ENCODE measurements around the gene ARHGDIB. TPM values are rescaled to one million over a fixed set of nuclear protein-coding genes. Genes with fewer than 3 reads are reported as not detected.

The ARHGDIB gene
- 100 to 1,000 TPM; 402 to 450 TPM for total RNA-seq

- ATAC-seq (replicated peaks in 1 of 2): peak; percentile 79 to 81
- Mint-ChIP-seq H3K27ac (peak within 1 kb of the TSS; percentile 96), H3K4me1 (ENCODE audit: low read depth) (peaks cover 70% of the 10 kb centered on the region)
Observed at GRCh38 chr12:14961466-14962152, at the start of gene ARHGDIB. Gene ARHGDIB (minus strand): TSS chr12:14961601. CDS start chr12:14950712, 10,889 bp downstream.

DNA sequence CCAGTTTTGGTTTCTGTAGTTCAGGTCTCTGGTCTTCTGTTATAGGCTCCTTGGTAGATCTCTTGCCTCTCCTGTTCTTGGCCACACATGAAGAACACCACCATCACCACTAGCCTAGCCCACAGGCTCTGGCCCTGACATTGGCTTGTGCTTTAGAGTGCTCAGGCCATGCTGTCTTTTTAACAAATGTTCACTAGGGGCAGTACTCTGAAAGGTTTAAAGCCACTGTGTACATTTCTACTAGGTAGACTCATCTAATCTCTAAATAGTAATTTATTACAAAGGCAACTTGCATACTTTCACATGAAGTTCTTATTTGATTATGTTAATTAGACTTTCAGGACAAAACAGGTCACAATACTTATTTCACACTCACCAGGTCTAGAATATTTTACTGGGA lies 49.8 kb upstream of the ARHGDIB start:
- peak; percentile 41 to 43 for ATAC-seq (replicated peaks in 1 of 2)
- no peaks in the 10 kb centered on the region for H3K36me3 Mint-ChIP-seq (ENCODE audit: insufficient read depth in 2 of 2)

More at GRCh38 chr12:14961466-14962152, at the start of gene ARHGDIB:
- Mint-ChIP-seq H3K4me3 (peak within 1 kb of the TSS; percentile 99 to 100), H3K27me3 (ENCODE audit: low read depth) (no peaks in the 10 kb centered on the region), H3K36me3 (ENCODE audit: insufficient read depth in 2 of 2) (peaks cover 7 to 12% of the 10 kb centered on the region in 2 donors), H3K9me3 (peaks cover 0 to 1% of the 10 kb centered on the region in 2 donors)
- DNase-seq: peak; percentile 69 to 70

DNA sequence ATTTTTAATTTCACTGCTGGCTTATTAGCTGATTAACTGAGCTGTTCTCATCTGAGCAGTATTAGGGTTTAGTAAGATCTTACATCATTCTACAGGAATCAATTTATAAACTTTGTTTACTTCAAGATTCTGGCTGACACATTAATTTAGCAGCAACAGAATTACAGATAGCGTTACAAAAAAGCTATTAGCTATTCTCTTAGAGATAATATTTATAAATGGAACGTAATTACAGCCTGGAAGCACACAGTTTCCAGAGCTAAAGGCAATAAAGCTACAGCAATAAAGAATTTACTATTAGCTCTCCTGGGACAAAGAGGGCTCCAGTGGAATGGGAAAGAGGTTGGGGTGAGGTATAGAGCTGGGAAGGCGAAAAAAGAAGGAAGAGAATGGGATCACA lies 46.1 kb upstream of the ARHGDIB start:
- no peaks in the 10 kb centered on the region for H3K36me3 Mint-ChIP-seq (ENCODE audit: insufficient read depth in 2 of 2)
- peaks cover 19% of the 10 kb centered on the region for H3K27me3 Mint-ChIP-seq (ENCODE audit: low read depth)
- no peak overlapping the region for H3K4me3 Mint-ChIP-seq
- DNase-seq (no peak), ATAC-seq (replicated peaks in 1 of 2) (no peak)
- no peaks in the 10 kb centered on the region for H3K4me1 Mint-ChIP-seq (ENCODE audit: low read depth)
- no peaks in the 10 kb centered on the region for H3K9me3 Mint-ChIP-seq
- no peak overlapping the region for H3K27ac Mint-ChIP-seq

More for the DNA sequence above, 49.8 kb upstream of the ARHGDIB start:
- Mint-ChIP-seq H3K4me1 (ENCODE audit: low read depth) (no peaks in the 10 kb centered on the region), H3K9me3 (no peaks in the 10 kb centered on the region), H3K4me3 (no peak overlapping the region), H3K27ac (no peak overlapping the region), H3K27me3 (ENCODE audit: low read depth) (no peaks in the 10 kb centered on the region)
- no peak for DNase-seq

DNA sequence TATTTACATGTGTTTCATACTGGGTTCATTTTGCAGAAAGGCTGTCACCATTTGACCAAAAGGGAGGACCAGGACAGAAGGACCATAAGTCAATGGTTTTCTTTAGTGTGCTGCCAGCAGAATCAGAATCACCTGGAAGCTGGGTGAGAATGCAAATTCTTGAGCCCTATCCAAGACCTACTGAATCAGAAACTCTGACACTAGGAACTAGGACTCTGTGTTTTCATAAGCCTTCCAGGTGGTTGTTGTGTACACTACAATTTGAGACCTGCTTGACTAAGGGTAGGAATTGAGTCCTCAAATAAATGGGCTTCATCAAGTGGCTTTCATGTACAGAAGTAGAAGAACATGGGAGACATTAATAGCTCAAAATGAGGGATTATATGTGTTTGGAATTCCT lies 43.7 kb upstream of the ARHGDIB start:
- DNase-seq (no peak), ATAC-seq (replicated peaks in 1 of 2) (no peak)
- H3K4me1 Mint-ChIP-seq (ENCODE audit: low read depth): no peaks in the 10 kb centered on the region
- H3K9me3 Mint-ChIP-seq: no peaks in the 10 kb centered on the region
- H3K4me3 Mint-ChIP-seq: no peak overlapping the region
- peaks cover 24% of the 10 kb centered on the region for H3K27me3 Mint-ChIP-seq (ENCODE audit: low read depth)
- no peaks in the 10 kb centered on the region for H3K36me3 Mint-ChIP-seq (ENCODE audit: insufficient read depth in 2 of 2)
- no peak overlapping the region for H3K27ac Mint-ChIP-seq

- DNase-seq: no peak
- H3K4me1 Mint-ChIP-seq (ENCODE audit: low read depth): no peaks in the 10 kb centered on the region
Observed at GRCh38 chr12:15004421-15004820, 43.0 kb upstream of the ARHGDIB start.

GRCh38 chr12:15001733-15002382 lies 40.5 kb upstream of the ARHGDIB start:
- no peaks in the 10 kb centered on the region for H3K9me3 Mint-ChIP-seq
- no peak overlapping the region for H3K27ac Mint-ChIP-seq
- H3K4me1 Mint-ChIP-seq (ENCODE audit: low read depth): no peaks in the 10 kb centered on the region
- ATAC-seq (replicated peaks in 1 of 2): no peak
- H3K27me3 Mint-ChIP-seq (ENCODE audit: low read depth): peaks cover 24% of the 10 kb centered on the region
- DNase-seq: no peak
- no peak overlapping the region for H3K4me3 Mint-ChIP-seq
- H3K36me3 Mint-ChIP-seq (ENCODE audit: insufficient read depth in 2 of 2): no peaks in the 10 kb centered on the region

More at GRCh38 chr12:15004421-15004820, 43.0 kb upstream of the ARHGDIB start:
- Mint-ChIP-seq H3K36me3 (ENCODE audit: insufficient read depth in 2 of 2) (no peaks in the 10 kb centered on the region), H3K9me3 (no peaks in the 10 kb centered on the region), H3K27ac (no peak overlapping the region), H3K4me3 (no peak overlapping the region), H3K27me3 (ENCODE audit: low read depth) (peaks cover 24% of the 10 kb centered on the region)
- ATAC-seq (replicated peaks in 1 of 2): no peak

GRCh38 chr12:15000575-15000974 lies 39.2 kb upstream of the ARHGDIB start:
- Mint-ChIP-seq H3K4me1 (ENCODE audit: low read depth) (peaks cover 1% of the 10 kb centered on the region), H3K27me3 (ENCODE audit: low read depth) (peaks cover 24% of the 10 kb centered on the region), H3K4me3 (no peak overlapping the region), H3K36me3 (ENCODE audit: insufficient read depth in 2 of 2) (no peaks in the 10 kb centered on the region), H3K9me3 (no peaks in the 10 kb centered on the region), H3K27ac (no peak overlapping the region)
- ATAC-seq (replicated peaks in 1 of 2): no peak
- DNase-seq: no peak

DNA sequence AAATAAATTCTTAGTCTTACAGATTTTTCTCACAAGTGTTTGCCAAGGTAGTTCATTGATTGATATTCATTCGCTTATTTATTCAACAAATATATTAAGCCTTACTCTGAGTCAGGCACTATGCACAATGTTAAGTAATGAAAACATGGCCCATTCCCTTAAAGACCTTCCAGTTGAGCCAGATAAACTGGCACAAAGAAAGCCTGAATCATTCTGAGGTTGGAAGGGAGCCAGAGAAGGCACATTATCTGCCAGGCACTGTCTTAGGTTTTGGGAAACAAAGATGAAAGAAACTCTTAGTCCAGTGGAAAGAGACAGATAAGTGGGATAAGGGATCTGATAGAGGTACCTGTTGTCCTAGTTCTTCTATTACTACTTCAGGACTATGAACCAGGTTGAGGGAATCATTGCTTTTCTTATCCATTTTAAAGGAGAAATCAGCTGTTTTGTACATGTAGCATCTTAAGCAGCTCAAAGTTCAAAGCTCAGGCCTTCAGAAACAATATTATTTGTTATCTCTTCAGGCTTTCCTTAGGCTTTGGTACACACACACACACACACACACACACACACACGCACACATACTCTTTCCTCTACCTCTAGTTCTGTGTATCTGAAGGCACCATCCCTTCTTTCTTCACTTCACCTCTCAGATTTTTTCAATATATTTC lies 38.4 kb upstream of the ARHGDIB start:
- Mint-ChIP-seq H3K4me3 (no peak overlapping the region), H3K36me3 (ENCODE audit: insufficient read depth in 2 of 2) (no peaks in the 10 kb centered on the region), H3K27me3 (ENCODE audit: low read depth) (peaks cover 24% of the 10 kb centered on the region), H3K9me3 (no peaks in the 10 kb centered on the region), H3K4me1 (ENCODE audit: low read depth) (peaks cover 9% of the 10 kb centered on the region), H3K27ac (no peak overlapping the region)
- ATAC-seq (replicated peaks in 1 of 2) (no peak), DNase-seq (no peak)

GRCh38 chr12:14999021-14999694 lies 37.8 kb upstream of the ARHGDIB start:
- H3K4me3 Mint-ChIP-seq: no peak overlapping the region
- H3K4me1 Mint-ChIP-seq (ENCODE audit: low read depth): peaks cover 15% of the 10 kb centered on the region
- no peaks in the 10 kb centered on the region for H3K36me3 Mint-ChIP-seq (ENCODE audit: insufficient read depth in 2 of 2)
- H3K9me3 Mint-ChIP-seq: no peaks in the 10 kb centered on the region
- no peak for DNase-seq
- peaks cover 18% of the 10 kb centered on the region for H3K27me3 Mint-ChIP-seq (ENCODE audit: low read depth)
- peak overlapping the region; percentile 72 for H3K27ac Mint-ChIP-seq
- ATAC-seq (replicated peaks in 1 of 2): no peak

GRCh38 chr12:14997998-14998397 lies 36.6 kb upstream of the ARHGDIB start:
- Mint-ChIP-seq H3K36me3 (ENCODE audit: insufficient read depth in 2 of 2) (no peaks in the 10 kb centered on the region), H3K27me3 (ENCODE audit: low read depth) (peaks cover 8% of the 10 kb centered on the region), H3K4me3 (no peak overlapping the region), H3K27ac (no peak overlapping the region), H3K4me1 (ENCODE audit: low read depth) (peaks cover 25% of the 10 kb centered on the region), H3K9me3 (no peaks in the 10 kb centered on the region)
- no peak for ATAC-seq (replicated peaks in 1 of 2)
- DNase-seq: no peak

DNA sequence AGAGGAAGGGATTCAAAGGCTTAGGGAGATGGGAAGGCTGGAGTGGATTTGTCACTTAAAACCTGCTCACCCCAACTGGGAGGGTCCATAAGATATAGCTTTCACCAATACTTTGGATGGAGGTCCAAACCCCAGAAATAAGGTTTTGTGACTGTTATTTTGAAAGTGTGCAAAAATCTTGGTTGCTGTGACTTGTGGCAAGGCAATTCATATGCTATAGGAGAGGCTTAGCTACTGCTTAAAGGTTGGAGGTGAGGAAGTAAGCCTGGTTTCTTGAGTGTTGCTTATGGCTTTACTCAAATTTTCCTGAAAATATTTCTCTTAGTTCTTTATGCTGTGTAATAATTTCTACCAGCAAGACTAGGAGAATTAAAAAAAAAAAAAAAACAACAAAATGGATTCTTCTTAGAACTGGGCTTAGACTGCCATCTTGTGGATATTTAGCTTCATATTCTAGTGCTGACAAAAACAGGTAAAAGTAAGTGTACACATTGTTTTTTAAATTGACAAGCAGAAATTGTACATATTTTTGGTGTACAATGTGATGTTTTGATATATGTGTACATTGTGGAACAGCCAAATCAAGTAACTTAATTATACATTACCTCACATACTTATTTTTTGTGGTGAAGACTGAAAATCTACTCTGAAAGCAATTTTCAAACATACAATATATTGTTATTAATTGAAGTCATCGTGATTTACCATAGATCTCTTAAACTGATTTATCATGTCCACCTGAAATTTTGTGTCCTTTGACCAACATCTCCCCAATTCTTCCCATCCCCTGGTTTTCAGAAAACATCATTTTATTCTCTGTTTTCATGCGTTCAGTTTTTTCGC lies 34.4 kb upstream of the ARHGDIB start:
- Mint-ChIP-seq H3K4me3 (no peak overlapping the region), H3K27ac (peak overlapping the region; percentile 68), H3K4me1 (ENCODE audit: low read depth) (peaks cover 25% of the 10 kb centered on the region), H3K36me3 (ENCODE audit: insufficient read depth in 2 of 2) (peaks cover 0 to 2% of the 10 kb centered on the region in 2 donors), H3K27me3 (ENCODE audit: low read depth) (no peaks in the 10 kb centered on the region), H3K9me3 (peaks cover 0 to 2% of the 10 kb centered on the region in 2 donors)
- ATAC-seq (replicated peaks in 1 of 2): peak; percentile 44 to 59
- no peak for DNase-seq

DNA sequence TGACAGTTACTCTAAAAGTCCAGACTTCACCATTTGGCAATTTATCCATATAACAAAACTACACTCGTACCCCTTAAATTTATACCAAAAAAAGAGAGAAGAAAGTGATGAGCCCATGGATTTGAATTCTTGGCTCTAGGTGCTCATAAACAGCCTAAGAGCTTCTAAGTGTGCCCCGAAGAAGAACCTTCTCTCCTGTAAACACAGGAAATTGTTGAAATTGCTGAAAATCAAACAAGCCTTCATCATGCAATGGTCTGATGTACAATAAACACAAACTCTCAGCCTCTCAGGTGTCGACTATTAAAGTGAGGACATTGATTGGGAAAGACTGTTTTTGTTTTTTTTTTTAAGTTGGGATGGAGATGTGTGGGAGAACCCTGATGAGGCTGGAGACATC lies 33.2 kb upstream of the ARHGDIB start:
- H3K27ac Mint-ChIP-seq: peak overlapping the region; percentile 78
- H3K4me3 Mint-ChIP-seq: peak overlapping the region in 1 of 2 donors; percentile 39
- ATAC-seq (replicated peaks in 1 of 2) (no peak), DNase-seq (no peak)
- peaks cover 3% of the 10 kb centered on the region in 2 donors for H3K36me3 Mint-ChIP-seq (ENCODE audit: insufficient read depth in 2 of 2)
- peaks cover 29% of the 10 kb centered on the region for H3K4me1 Mint-ChIP-seq (ENCODE audit: low read depth)
- no peaks in the 10 kb centered on the region for H3K27me3 Mint-ChIP-seq (ENCODE audit: low read depth)
- peaks cover 0 to 2% of the 10 kb centered on the region in 2 donors for H3K9me3 Mint-ChIP-seq

Data from activated T-cell treated with anti-CD3 and anti-CD28 coated beads, Interleukin-2, amount 50 U/mL, for 72 hours (primary cell).